Measurements from ENCODE around the gene ARHGEF37. TPM values are rescaled to one million over a fixed set of nuclear protein-coding genes. Genes with fewer than 3 reads are reported as not detected.
"Not testable (repeated sequence)": the region's sequence is repeated elsewhere in the genome, so short reads cannot be mapped to it uniquely, and the experiment has no call there.

The ARHGEF37 gene
- total RNA-seq, 4 donors from 2014 or later, result 36.4 to 76.5 (median 59.0) TPM

GRCh38 chr5:149643781-149644180, 62.5 kb downstream of the ARHGEF37 start:
- TF ChIP-seq POLR2A (IDR thresholded peaks at IDR 0.05) (no peak), CTCF (IDR thresholded peaks at IDR 0.05) (no peak)
- H3K4me3 ChIP-seq (ENCODE audit: low read depth, poor library complexity, severe bottlenecking), result no peak overlapping the region
- WGBS, 2 donors, result 79 to 83% methylated on average over 6 of the region's 6 CpGs
- intact Hi-C loops (cut with DNase I; ENCODE audit: low total_unique reads), result no loop called here
- peak in 1 of 2 donors; percentile 79 for DNase-seq (ENCODE audit: low spot score in 2 of 2)

GRCh38 chr5:149644629-149645028, 63.3 kb downstream of the ARHGEF37 start:
- TF ChIP-seq CTCF (IDR thresholded peaks at IDR 0.05) (no peak), POLR2A (IDR thresholded peaks at IDR 0.05) (no peak)
- DNase-seq (ENCODE audit: low spot score in 2 of 2), result peak in 1 of 2 donors; percentile 4
- H3K4me3 ChIP-seq (ENCODE audit: low read depth, poor library complexity, severe bottlenecking), result no peak overlapping the region
- 80 to 84% methylated on average over 4 of the region's 4 CpGs for WGBS, 2 donors
- intact Hi-C loops (cut with DNase I; ENCODE audit: low total_unique reads), result no loop called here

GRCh38 chr5:149645236-149645635, 63.9 kb downstream of the ARHGEF37 start:
- intact Hi-C loops (cut with DNase I; ENCODE audit: low total_unique reads), result no loop called here
- H3K4me3 ChIP-seq (ENCODE audit: low read depth, poor library complexity, severe bottlenecking), result no peak overlapping the region
- TF ChIP-seq POLR2A (IDR thresholded peaks at IDR 0.05) (no peak), CTCF (IDR thresholded peaks at IDR 0.05) (no peak)
- WGBS, 2 donors, result 71 to 78% methylated on average over 9 of the region's 9 CpGs
- DNase-seq (ENCODE audit: low spot score in 2 of 2), result peak in 1 of 2 donors; percentile 54

GRCh38 chr5:149645725-149646124, 64.4 kb downstream of the ARHGEF37 start:
- 66 to 73% methylated on average over 5 of the region's 5 CpGs for WGBS, 2 donors
- no peak for DNase-seq (ENCODE audit: low spot score in 2 of 2)
- no peak overlapping the region for H3K4me3 ChIP-seq (ENCODE audit: low read depth, poor library complexity, severe bottlenecking)
- intact Hi-C loops (cut with DNase I; ENCODE audit: low total_unique reads), result no loop called here
- no peak for TF ChIP-seq POLR2A (IDR thresholded peaks at IDR 0.05)
- TF ChIP-seq CTCF (IDR thresholded peaks at IDR 0.05), result no peak

GRCh38 chr5:149646564-149646963, 65.3 kb downstream of the ARHGEF37 start:
- no peak overlapping the region for H3K4me3 ChIP-seq (ENCODE audit: low read depth, poor library complexity, severe bottlenecking)
- 49 to 62% methylated on average over 9 of the region's 9 CpGs for WGBS, 2 donors
- intact Hi-C loops (cut with DNase I; ENCODE audit: low total_unique reads), result no loop called here
- TF ChIP-seq CTCF (IDR thresholded peaks at IDR 0.05) (no peak), POLR2A (IDR thresholded peaks at IDR 0.05) (no peak)
- peak in 1 of 2 donors; percentile 83 for DNase-seq (ENCODE audit: low spot score in 2 of 2)

GRCh38 chr5:149647334-149647733, 66.0 kb downstream of the ARHGEF37 start:
- peak in 1 of 2 donors; percentile 57 for DNase-seq (ENCODE audit: low spot score in 2 of 2)
- intact Hi-C loops (cut with DNase I; ENCODE audit: low total_unique reads), result no loop called here
- 74 to 91% methylated on average over 3 of the region's 3 CpGs for WGBS, 2 donors
- H3K4me3 ChIP-seq (ENCODE audit: low read depth, poor library complexity, severe bottlenecking), result no peak overlapping the region
- no peak for TF ChIP-seq CTCF (IDR thresholded peaks at IDR 0.05)
- TF ChIP-seq POLR2A (IDR thresholded peaks at IDR 0.05), result no peak

- H3K4me3 ChIP-seq (ENCODE audit: low read depth, poor library complexity, severe bottlenecking); intact Hi-C loops (cut with DNase I; ENCODE audit: low total_unique reads): not testable (repeated sequence)
- DNase-seq (ENCODE audit: low spot score in 2 of 2), result peak in 1 of 2 donors; percentile 49
- 93 to 96% methylated on average over 6 of the region's 6 CpGs for WGBS, 2 donors
These were observed 67.4 kb downstream of the ARHGEF37 start for GRCh38 chr5:149648464-149649393.

- 95 to 98% methylated on average over 1 of the region's 1 CpG for WGBS, 2 donors
- DNase-seq (ENCODE audit: low spot score in 2 of 2); intact Hi-C loops (cut with DNase I; ENCODE audit: low total_unique reads); H3K4me3 ChIP-seq (ENCODE audit: low read depth, poor library complexity, severe bottlenecking): not testable (repeated sequence)
These were observed 68.4 kb downstream of the ARHGEF37 start for GRCh38 chr5:149649730-149650129.
